ENCODE measurements around the gene MCM6.

MCM6 gene

DNA sequence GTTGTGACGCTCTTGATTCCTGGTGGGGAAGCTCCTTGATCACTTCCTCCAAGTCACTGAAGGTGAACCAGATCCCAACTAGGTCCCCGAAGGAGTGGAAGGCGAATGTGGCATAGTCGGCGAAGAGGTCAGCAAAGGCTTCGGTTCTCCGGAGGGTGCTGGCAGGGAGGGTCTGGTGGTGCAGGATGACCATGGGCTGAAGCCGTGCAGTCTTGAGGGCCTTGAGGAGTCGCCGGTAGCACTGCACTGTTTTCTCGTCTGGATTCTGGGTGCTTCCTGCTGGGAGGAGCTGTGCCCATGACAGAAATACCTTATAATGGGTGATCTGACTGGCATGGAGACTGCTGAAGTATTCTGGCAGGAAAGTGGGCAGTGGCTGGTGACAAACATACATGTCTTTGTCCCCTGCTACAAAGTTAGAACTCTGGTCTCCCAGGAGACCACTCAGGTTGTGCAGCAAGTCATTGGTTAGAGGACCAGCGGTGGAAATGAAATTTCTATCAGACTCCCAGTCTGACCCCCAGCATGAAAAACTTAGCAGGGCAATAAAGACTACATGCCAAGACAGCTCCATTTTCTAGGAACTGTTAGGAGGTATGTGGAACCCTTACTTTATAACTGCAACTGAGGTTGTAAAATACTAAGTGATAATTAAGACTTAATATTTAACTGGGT is 39.5 kb downstream of the MCM6 start, which contains the start of gene LCT:
LCT (minus strand) TSS at position 589 of the 675 bp plus-strand sequence; CDS start at position 574, 15 bp downstream.
- no peak for DNase-seq (ENCODE audit: low read depth)
- H3K4me3 ChIP-seq (ENCODE audit: low read depth, low read length), result no peak within 1 kb of the TSS
- TF ChIP-seq CTCF (conservative IDR thresholded peaks at IDR 0.05; ENCODE audit: low read depth, low read length), result no peak

- no peak overlapping the region for H3K4me3 ChIP-seq (ENCODE audit: low read depth, low read length)
- no peak for DNase-seq (ENCODE audit: low read depth)
- no peak for TF ChIP-seq CTCF (conservative IDR thresholded peaks at IDR 0.05; ENCODE audit: low read depth, low read length)
Measured at GRCh38 chr2:135832891-135833290, 43.4 kb downstream of the MCM6 start.

DNA sequence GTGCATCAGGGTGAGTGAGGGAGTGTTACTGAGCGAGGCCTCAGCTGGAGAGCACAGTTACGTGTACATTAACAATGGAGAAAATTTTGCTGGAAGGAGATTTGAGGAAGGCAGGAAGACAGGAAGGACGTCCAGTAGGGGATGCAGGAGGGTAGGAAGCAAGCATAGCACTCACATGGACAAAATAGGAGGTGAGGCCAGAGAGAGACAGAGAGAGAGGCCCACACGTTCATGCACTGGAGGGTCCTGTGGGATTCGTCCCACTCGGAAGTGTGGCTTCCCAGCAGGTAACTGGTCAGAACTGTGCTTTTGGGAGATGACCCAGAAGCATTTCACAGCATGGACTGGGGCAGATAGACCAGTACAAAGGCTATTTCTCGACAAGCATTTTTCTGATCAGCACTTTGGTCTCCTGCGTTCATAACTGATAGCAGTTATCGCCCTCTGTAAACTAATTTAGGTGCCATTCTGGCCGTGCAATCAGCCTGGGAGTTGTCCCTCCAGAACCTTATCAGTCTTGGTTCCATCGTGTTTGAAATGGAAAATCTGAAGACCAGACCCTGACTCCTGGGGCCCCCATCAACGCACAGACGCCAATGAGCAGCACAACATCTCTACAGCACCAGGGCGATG is 44.9 kb downstream of the MCM6 start:
- H3K4me3 ChIP-seq (ENCODE audit: low read depth, low read length), result no peak overlapping the region
- no peak for DNase-seq (ENCODE audit: low read depth)
- TF ChIP-seq CTCF (conservative IDR thresholded peaks at IDR 0.05; ENCODE audit: low read depth, low read length), result no peak

- no peak overlapping the region for H3K4me3 ChIP-seq (ENCODE audit: low read depth, low read length)
- no peak for DNase-seq (ENCODE audit: low read depth)
- TF ChIP-seq CTCF (conservative IDR thresholded peaks at IDR 0.05; ENCODE audit: low read depth, low read length), result no peak
Measured at GRCh38 chr2:135829378-135830135, 46.7 kb downstream of the MCM6 start.

GRCh38 chr2:135826544-135826943 is 49.7 kb downstream of the MCM6 start:
- H3K4me3 ChIP-seq (ENCODE audit: low read depth, low read length), result no peak overlapping the region
- TF ChIP-seq CTCF (conservative IDR thresholded peaks at IDR 0.05; ENCODE audit: low read depth, low read length), result no peak
- no peak for DNase-seq (ENCODE audit: low read depth)

DNA sequence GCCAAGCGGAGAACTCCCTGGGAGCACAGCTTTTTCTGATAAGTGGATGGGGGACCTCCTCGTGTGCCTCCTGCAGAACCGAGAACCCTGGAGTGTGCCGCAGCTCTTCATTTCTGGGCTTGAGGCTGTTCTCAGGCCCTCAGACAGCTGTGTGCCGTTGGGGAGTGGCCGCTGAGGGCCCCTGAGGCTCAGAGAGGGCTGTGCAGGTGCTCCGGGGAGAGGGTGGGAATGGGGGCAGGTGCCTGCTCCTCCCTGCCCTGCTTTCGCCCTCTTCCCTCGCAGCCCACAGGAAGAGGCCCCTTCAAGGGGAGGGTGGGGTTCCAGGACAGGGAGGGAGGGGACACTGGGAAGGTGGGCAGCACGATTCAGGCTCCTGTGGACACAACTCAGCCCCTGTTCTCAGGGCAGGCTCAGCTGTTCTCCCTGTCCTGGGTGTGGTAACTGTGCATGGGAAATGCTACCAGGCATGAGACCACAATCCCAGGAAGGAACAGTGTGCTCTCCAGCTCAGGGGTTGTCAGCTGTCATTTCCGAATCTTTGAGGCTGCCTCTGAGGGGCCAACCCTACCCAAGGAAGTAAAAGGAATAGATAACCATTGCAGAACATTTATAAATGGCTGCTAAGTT is 50.6 kb downstream of the MCM6 start:
- no peak for TF ChIP-seq CTCF (conservative IDR thresholded peaks at IDR 0.05; ENCODE audit: low read depth, low read length)
- no peak for DNase-seq (ENCODE audit: low read depth)
- H3K4me3 ChIP-seq (ENCODE audit: low read depth, low read length), result no peak overlapping the region

All from choroid plexus epithelial cell (primary cell).